ENCODE results near the gene ROM1.
"Not testable (repeated sequence)": the region's sequence is repeated elsewhere in the genome, so short reads cannot be mapped to it uniquely, and the experiment has no call there.

The ROM1 gene

DNA sequence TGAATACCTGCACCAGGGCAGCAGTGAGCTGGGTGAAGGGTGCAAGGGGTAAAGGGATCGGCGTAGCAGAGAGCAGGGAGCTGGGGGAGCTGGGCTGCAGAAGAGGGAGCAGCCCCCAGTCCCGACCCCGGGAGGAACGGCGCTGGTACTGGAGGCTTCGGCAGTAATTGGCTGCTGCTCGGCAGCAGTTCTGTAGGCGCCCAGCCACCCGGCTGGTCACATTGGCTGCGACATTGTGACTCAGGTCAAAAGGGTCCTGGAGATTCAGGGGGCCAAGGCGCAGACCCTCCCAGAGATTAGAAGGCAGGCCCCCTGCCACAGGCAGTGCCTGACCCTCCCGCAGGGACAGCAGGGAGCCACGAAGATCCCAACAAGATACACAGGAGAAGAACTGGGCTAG is 37.2 kb upstream of the ROM1 start:
- Histone ChIP-seq H3K36me3 (peaks cover 23% of the 10 kb centered on the region), H3K4me1 (no peaks in the 10 kb centered on the region), H3K4me3 (ENCODE audit: low read depth, low read length) (no peak overlapping the region), H3K27me3 (no peaks in the 10 kb centered on the region), H3K9me3 (no peaks in the 10 kb centered on the region)
- TF ChIP-seq, protein P1, sequence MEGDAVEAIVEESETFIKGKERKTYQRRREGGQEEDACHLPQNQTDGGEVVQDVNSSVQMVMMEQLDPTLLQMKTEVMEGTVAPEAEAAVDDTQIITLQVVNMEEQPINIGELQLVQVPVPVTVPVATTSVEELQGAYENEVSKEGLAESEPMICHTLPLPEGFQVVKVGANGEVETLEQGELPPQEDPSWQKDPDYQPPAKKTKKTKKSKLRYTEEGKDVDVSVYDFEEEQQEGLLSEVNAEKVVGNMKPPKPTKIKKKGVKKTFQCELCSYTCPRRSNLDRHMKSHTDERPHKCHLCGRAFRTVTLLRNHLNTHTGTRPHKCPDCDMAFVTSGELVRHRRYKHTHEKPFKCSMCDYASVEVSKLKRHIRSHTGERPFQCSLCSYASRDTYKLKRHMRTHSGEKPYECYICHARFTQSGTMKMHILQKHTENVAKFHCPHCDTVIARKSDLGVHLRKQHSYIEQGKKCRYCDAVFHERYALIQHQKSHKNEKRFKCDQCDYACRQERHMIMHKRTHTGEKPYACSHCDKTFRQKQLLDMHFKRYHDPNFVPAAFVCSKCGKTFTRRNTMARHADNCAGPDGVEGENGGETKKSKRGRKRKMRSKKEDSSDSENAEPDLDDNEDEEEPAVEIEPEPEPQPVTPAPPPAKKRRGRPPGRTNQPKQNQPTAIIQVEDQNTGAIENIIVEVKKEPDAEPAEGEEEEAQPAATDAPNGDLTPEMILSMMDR (IDR thresholded peaks at IDR 0.05; ENCODE audit: low read depth, low read length): no peak
- DNase-seq: no peak

DNA sequence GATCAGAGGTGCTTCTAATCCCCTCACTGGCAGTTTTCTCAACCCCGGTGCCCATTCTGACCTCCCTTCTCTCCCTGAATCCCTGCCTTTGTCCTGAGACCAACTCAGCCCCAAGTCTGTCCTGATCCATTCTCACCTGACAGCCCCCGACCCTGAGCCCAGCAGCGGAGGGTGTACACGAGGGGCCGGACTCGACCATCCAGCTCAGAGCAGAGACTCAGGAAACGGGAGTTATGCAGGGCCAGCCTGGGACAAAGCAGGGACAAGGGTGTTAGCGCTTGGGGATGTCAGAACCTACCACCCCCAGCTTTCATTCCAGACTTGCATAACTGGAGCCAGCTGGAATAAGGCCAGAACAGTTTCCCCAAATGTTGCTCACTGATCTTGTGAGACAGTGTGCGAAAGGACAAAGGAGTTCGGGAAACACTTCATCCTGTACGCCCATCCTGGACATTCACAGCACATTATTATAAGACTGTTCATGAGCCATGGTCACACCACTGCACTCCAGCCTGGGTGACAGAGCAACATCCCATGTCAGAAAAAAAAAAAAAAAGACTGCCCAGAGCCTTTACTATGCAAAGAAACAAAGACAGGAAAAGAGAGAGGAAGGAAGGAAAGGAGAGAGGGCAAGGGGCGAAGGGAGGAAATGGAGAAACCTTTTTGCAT is 35.9 kb upstream of the ROM1 start:
- Histone ChIP-seq H3K4me3 (ENCODE audit: low read depth, low read length) (no peak overlapping the region), H3K9me3 (no peaks in the 10 kb centered on the region), H3K27me3 (no peaks in the 10 kb centered on the region), H3K36me3 (peaks cover 9% of the 10 kb centered on the region), H3K4me1 (no peaks in the 10 kb centered on the region)
- DNase-seq: no peak
- TF ChIP-seq, protein P1 (IDR thresholded peaks at IDR 0.05; ENCODE audit: low read depth, low read length): no peak

DNA sequence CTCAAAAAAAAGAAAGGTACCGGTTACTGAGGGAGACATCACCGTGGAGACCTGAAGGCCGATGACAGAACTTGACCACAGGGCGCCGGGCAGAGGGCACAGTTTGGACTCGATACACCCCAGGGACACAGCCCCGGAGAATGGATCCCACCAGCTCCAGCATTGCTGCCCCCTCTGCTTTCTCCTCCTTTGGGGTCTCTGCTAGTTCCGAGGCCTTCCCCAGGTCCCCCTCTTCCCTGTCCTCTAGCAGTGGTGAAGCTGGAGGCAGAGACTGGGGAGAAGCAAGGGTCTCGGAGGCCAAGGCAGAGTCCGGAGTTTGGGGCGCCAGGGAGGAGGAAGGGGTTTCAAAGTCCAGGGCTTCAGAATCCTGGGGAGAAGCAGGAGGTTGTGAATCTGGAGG is 34.5 kb upstream of the ROM1 start:
- Histone ChIP-seq H3K4me3 (ENCODE audit: low read depth, low read length) (no peak overlapping the region), H3K9me3 (no peaks in the 10 kb centered on the region), H3K36me3 (peaks cover under 1% of the 10 kb centered on the region; the same call in 1 of the 2 replicates), H3K4me1 (no peaks in the 10 kb centered on the region), H3K27me3 (no peaks in the 10 kb centered on the region)
- TF ChIP-seq, protein P1 (IDR thresholded peaks at IDR 0.05; ENCODE audit: low read depth, low read length): no peak
- no peak for DNase-seq

DNA sequence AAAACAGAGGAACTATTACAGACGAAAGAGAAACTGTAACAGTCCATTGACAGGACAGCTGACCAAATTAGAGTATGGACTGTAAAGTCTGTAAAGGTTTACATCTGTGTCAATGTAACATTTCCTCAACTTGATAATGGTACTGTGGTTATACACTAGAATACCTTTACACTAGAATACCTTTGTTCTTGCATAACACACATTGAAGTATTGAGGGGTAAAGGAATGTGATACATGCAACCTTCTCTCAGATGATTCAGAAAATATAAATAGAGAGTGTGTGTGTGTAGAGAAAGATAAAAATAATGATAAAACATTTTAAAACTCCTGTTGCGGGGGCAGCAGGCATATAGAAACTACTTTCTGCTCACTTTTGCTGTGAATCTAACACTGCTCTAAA is 33.8 kb upstream of the ROM1 start:
- H3K4me1 ChIP-seq: no peaks in the 10 kb centered on the region
- no peaks in the 10 kb centered on the region for H3K9me3 ChIP-seq
- H3K27me3 ChIP-seq: no peaks in the 10 kb centered on the region
- H3K36me3 ChIP-seq: peaks cover 3% of the 10 kb centered on the region; the same call in 1 of the 2 replicates
- no peak for DNase-seq
- TF ChIP-seq, protein P1 (IDR thresholded peaks at IDR 0.05; ENCODE audit: low read depth, low read length): no peak
- H3K4me3 ChIP-seq (ENCODE audit: low read depth, low read length): no peak overlapping the region

DNA sequence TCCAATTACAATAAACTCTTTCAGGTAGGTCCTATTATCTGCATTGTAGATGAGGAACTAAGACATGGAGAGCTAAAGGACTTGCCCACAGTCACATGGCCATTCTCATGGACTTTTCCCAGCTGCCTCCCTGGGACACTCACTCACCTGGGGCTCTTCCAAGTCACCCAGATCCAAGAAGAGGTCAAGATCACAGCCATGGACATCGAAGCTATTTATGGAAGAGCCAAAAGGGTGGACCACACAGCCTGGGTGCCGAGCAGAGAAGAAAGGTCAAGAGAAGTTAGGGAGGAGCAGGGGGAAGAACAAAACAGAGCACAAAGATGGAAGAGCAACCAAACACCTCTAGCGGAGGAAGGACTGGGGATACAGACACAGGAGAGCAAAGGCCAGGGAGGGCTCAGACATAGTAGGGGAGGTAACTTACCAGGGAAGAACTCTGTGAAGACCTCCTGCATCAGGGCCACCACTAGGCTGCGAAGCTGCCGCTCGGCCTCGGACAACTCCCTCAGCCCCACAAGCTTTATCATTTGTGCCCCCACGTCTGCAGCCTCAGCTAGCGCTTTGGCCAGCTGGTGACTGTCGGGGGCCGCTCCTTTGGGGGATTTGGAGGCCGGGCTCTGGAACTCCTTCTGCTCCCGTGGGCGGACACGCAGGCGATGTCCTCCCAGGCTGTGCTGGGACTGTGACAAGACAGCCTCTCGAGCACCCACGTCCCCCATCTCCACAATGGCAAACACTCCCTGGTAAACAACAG is 31.9 kb upstream of the ROM1 start:
- Histone ChIP-seq H3K4me3 (ENCODE audit: low read depth, low read length) (no peak overlapping the region), H3K27me3 (no peaks in the 10 kb centered on the region), H3K4me1 (no peaks in the 10 kb centered on the region), H3K9me3 (no peaks in the 10 kb centered on the region), H3K36me3 (peaks cover 3% of the 10 kb centered on the region)
- no peak for DNase-seq
- TF ChIP-seq, protein P1 (IDR thresholded peaks at IDR 0.05; ENCODE audit: low read depth, low read length): no peak

DNA sequence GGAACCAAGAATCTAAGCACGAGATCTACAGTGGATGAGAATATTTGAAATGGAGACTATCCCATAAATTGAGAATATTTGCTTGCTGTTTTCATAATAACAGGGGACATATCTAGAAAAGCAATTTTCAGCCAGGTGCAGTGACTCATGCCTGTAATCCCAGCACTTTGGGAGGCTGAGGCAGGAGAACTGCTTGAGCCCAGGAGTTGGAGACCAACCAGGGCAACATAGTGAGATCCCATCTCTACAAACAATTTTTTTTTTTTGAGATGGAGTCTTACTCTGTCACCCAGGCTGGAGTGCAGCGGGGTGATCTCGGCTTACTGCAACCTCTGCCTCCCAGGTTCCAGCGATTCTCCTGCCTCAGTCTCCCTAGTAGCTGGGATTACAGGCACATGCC is 31.3 kb upstream of the ROM1 start:
- not testable (repeated sequence) for H3K4me3 ChIP-seq (ENCODE audit: low read depth, low read length); H3K4me1 ChIP-seq; DNase-seq; H3K27me3 ChIP-seq; H3K36me3 ChIP-seq; H3K9me3 ChIP-seq

DNA sequence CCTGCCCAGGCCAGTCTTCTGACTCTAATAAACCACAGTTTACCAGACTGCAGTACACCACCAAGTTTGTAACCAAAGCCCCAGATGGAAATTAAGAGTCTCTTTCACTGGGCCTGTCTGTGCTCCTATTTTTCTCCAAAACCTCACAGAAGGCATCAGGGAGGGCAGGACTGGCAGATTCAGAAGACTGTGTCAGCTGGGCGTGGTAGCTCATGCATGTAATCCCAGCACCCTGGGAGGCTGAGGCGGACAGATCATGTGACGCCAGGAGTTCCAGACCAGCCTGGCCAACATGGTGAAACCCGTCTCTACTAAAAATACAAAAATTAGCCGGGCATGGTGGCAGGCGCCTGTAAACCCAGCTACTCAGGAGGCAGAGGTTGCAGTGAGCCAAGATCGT is 27.7 kb upstream of the ROM1 start:
- not testable (repeated sequence) for H3K9me3 ChIP-seq; H3K4me3 ChIP-seq (ENCODE audit: low read depth, low read length); H3K4me1 ChIP-seq; DNase-seq; H3K27me3 ChIP-seq
- peaks cover 16% of the 10 kb centered on the region for H3K36me3 ChIP-seq

Data from BE2C (cell line).